Measurements from ENCODE around the gene LRP1. TPM values are rescaled to one million over a fixed set of nuclear protein-coding genes. Genes with fewer than 3 reads are reported as not detected.

LRP1 gene
- total RNA-seq, 1 donor from 2014 or later, result 591 TPM

DNA sequence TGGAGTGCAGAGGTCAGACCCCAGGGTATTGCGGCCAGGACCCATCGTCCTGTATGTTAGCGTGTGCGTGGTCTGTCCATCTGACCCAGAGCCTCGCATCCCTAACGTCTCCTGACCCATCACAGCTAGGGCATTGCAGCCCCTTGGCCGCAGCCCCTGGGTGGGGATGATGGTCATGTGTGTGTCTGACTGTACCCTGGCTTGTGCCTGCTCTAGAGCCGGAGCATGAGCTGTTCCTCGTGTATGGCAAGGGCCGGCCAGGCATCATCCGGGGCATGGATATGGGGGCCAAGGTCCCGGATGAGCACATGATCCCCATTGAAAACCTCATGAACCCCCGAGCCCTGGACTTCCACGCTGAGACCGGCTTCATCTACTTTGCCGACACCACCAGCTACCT, 29.9 kb downstream of the LRP1 start:
- TF ChIP-seq, protein P1, sequence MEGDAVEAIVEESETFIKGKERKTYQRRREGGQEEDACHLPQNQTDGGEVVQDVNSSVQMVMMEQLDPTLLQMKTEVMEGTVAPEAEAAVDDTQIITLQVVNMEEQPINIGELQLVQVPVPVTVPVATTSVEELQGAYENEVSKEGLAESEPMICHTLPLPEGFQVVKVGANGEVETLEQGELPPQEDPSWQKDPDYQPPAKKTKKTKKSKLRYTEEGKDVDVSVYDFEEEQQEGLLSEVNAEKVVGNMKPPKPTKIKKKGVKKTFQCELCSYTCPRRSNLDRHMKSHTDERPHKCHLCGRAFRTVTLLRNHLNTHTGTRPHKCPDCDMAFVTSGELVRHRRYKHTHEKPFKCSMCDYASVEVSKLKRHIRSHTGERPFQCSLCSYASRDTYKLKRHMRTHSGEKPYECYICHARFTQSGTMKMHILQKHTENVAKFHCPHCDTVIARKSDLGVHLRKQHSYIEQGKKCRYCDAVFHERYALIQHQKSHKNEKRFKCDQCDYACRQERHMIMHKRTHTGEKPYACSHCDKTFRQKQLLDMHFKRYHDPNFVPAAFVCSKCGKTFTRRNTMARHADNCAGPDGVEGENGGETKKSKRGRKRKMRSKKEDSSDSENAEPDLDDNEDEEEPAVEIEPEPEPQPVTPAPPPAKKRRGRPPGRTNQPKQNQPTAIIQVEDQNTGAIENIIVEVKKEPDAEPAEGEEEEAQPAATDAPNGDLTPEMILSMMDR (IDR thresholded peaks at IDR 0.05), result no peak
- no peak overlapping the region for H3K4me3 Mint-ChIP-seq (ENCODE audit: unreplicated experiment)
- H3K36me3 Mint-ChIP-seq (ENCODE audit: unreplicated experiment), result peaks cover 80% of the 10 kb centered on the region

DNA sequence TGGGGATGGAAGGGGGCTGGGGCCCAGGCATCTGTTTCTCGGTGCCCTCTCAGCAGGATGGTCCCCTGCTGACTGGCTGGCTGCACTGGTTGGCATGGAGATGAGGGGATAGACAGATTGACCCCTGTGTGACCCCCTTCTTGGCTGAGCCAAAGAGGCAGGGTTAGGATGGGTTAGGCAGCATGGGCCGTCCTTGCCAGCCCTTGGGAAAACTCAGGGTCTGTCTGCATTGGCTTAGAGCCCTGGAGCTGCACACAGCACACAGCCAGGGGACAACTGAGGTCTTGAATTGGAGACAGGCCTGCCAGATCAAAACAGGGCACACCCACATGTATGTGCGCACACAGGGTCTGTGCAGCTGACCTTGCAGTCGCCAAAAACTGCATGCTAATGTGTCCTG, 30.4 kb downstream of the LRP1 start:
- Mint-ChIP-seq H3K9me3 (ENCODE audit: unreplicated experiment) (no peaks in the 10 kb centered on the region), H3K36me3 (ENCODE audit: unreplicated experiment) (peaks cover 76% of the 10 kb centered on the region), H3K4me3 (ENCODE audit: unreplicated experiment) (no peak overlapping the region), H3K27me3 (ENCODE audit: unreplicated experiment) (no peaks in the 10 kb centered on the region), H3K27ac (ENCODE audit: unreplicated experiment) (no peak overlapping the region), H3K4me1 (ENCODE audit: unreplicated experiment) (peaks cover 33% of the 10 kb centered on the region)
- no peak for DNase-seq (ENCODE audit: extremely low spot score, unreplicated experiment)
- TF ChIP-seq, protein P1 (IDR thresholded peaks at IDR 0.05), result no peak

More for the DNA sequence above, 29.9 kb downstream of the LRP1 start:
- Mint-ChIP-seq H3K9me3 (ENCODE audit: unreplicated experiment) (no peaks in the 10 kb centered on the region), H3K4me1 (ENCODE audit: unreplicated experiment) (peaks cover 38% of the 10 kb centered on the region), H3K27me3 (ENCODE audit: unreplicated experiment) (no peaks in the 10 kb centered on the region), H3K27ac (ENCODE audit: unreplicated experiment) (no peak overlapping the region)
- no peak for DNase-seq (ENCODE audit: extremely low spot score, unreplicated experiment)

DNA sequence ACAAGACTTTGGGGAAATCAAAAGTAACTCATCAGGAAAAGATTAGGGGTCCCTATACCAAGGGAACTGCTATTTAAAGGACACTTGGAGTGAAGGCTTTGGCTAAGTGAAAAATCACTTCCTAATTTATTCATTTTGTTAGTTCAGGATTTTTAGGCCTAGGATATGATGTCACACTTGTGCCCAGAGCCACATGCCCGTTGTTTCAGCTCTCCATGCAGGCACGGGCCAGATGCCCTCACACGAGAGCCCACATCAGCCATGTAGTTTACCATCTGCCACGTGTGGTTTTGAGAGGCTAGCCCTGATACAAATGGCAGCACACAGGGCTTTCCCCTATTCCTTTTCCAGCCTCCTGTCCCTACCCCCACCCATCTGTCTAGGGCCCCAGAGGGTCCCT, 31.0 kb downstream of the LRP1 start:
- Mint-ChIP-seq H3K27me3 (ENCODE audit: unreplicated experiment) (no peaks in the 10 kb centered on the region), H3K4me1 (ENCODE audit: unreplicated experiment) (peaks cover 29% of the 10 kb centered on the region), H3K4me3 (ENCODE audit: unreplicated experiment) (no peak overlapping the region), H3K36me3 (ENCODE audit: unreplicated experiment) (peaks cover 76% of the 10 kb centered on the region), H3K27ac (ENCODE audit: unreplicated experiment) (no peak overlapping the region), H3K9me3 (ENCODE audit: unreplicated experiment) (no peaks in the 10 kb centered on the region)
- no peak for DNase-seq (ENCODE audit: extremely low spot score, unreplicated experiment)
- TF ChIP-seq, protein P1 (IDR thresholded peaks at IDR 0.05), result no peak

DNA sequence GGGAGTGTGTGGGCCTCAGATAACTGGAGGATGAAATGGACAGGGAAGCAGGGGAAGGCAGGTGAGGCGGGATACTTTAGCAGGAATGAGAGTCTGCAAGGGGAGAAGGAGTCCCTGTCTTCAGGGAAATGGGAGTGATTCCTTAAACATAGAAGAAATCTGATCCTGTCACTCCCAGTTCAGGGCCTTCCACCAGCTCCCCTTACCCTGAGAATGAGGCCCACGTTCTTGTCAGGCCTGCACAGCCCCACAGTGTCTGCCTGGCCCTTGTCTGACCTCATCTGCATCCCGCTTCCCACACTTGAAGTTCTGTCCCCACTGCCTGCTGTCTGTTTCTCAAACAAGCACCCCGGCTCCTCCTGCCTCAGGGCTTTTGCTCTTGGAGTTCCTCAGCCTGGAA, 31.8 kb downstream of the LRP1 start:
- H3K27me3 Mint-ChIP-seq (ENCODE audit: unreplicated experiment), result no peaks in the 10 kb centered on the region
- no peak overlapping the region for H3K4me3 Mint-ChIP-seq (ENCODE audit: unreplicated experiment)
- peaks cover 33% of the 10 kb centered on the region for H3K4me1 Mint-ChIP-seq (ENCODE audit: unreplicated experiment)
- H3K9me3 Mint-ChIP-seq (ENCODE audit: unreplicated experiment), result no peaks in the 10 kb centered on the region
- H3K27ac Mint-ChIP-seq (ENCODE audit: unreplicated experiment), result no peak overlapping the region
- H3K36me3 Mint-ChIP-seq (ENCODE audit: unreplicated experiment), result peaks cover 76% of the 10 kb centered on the region
- TF ChIP-seq, protein P1 (IDR thresholded peaks at IDR 0.05), result no peak
- DNase-seq (ENCODE audit: extremely low spot score, unreplicated experiment), result no peak

DNA sequence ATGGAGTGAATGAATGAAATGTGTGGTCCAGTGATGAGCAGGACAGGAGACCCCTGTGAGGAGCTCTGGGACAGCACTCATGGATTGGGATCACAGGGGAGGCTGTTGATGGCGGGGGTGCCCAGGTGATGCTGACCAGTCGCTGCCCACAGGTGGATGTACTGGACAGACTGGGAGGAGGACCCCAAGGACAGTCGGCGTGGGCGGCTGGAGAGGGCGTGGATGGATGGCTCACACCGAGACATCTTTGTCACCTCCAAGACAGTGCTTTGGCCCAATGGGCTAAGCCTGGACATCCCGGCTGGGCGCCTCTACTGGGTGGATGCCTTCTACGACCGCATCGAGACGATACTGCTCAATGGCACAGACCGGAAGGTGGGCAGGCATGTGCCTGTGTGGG, 32.5 kb downstream of the LRP1 start:
- Mint-ChIP-seq H3K4me1 (ENCODE audit: unreplicated experiment) (peaks cover 36% of the 10 kb centered on the region), H3K4me3 (ENCODE audit: unreplicated experiment) (no peak overlapping the region), H3K27me3 (ENCODE audit: unreplicated experiment) (no peaks in the 10 kb centered on the region), H3K9me3 (ENCODE audit: unreplicated experiment) (no peaks in the 10 kb centered on the region), H3K36me3 (ENCODE audit: unreplicated experiment) (peaks cover 76% of the 10 kb centered on the region), H3K27ac (ENCODE audit: unreplicated experiment) (no peak overlapping the region)
- no peak for DNase-seq (ENCODE audit: extremely low spot score, unreplicated experiment)
- TF ChIP-seq, protein P1 (IDR thresholded peaks at IDR 0.05), result no peak

Measured in osteocyte (in vitro differentiated cells).